ENCODE data around the gene EPHA7.

EPHA7 gene

GRCh38 chr6:93317592-93317991 lies 101.8 kb downstream of the EPHA7 start:
- no peak overlapping the region for H3K4me3 ChIP-seq (ENCODE audit: low read length)
- no peak for DNase-seq (ENCODE audit: low read depth)
- no peak for TF ChIP-seq CTCF (conservative IDR thresholded peaks at IDR 0.05; ENCODE audit: low read depth, low read length)

- no peak overlapping the region for H3K4me3 ChIP-seq (ENCODE audit: low read length)
- TF ChIP-seq CTCF (conservative IDR thresholded peaks at IDR 0.05; ENCODE audit: low read depth, low read length), result no peak
- no peak for DNase-seq (ENCODE audit: low read depth)
Observed at GRCh38 chr6:93307505-93308409, 111.6 kb downstream of the EPHA7 start.

GRCh38 chr6:93305088-93305487 lies 114.3 kb downstream of the EPHA7 start:
- H3K4me3 ChIP-seq (ENCODE audit: low read length), result no peak overlapping the region
- DNase-seq (ENCODE audit: low read depth), result no peak
- no peak for TF ChIP-seq CTCF (conservative IDR thresholded peaks at IDR 0.05; ENCODE audit: low read depth, low read length)

- no peak overlapping the region for H3K4me3 ChIP-seq (ENCODE audit: low read length)
- DNase-seq (ENCODE audit: low read depth), result no peak
- TF ChIP-seq CTCF (conservative IDR thresholded peaks at IDR 0.05; ENCODE audit: low read depth, low read length), result no peak
Observed at GRCh38 chr6:93304505-93304904, 114.9 kb downstream of the EPHA7 start.

GRCh38 chr6:93300661-93301060 lies 118.7 kb downstream of the EPHA7 start:
- TF ChIP-seq CTCF (conservative IDR thresholded peaks at IDR 0.05; ENCODE audit: low read depth, low read length), result no peak
- DNase-seq (ENCODE audit: low read depth), result no peak
- no peak overlapping the region for H3K4me3 ChIP-seq (ENCODE audit: low read length)

- TF ChIP-seq CTCF (conservative IDR thresholded peaks at IDR 0.05; ENCODE audit: low read depth, low read length), result no peak
- H3K4me3 ChIP-seq (ENCODE audit: low read length), result no peak overlapping the region
- DNase-seq (ENCODE audit: low read depth), result no peak
Observed at GRCh38 chr6:93299622-93300021, 119.7 kb downstream of the EPHA7 start.

GRCh38 chr6:93295631-93296030 lies 123.7 kb downstream of the EPHA7 start:
- TF ChIP-seq CTCF (conservative IDR thresholded peaks at IDR 0.05; ENCODE audit: low read depth, low read length), result no peak
- no peak overlapping the region for H3K4me3 ChIP-seq (ENCODE audit: low read length)
- DNase-seq (ENCODE audit: low read depth), result no peak

Data from retinal pigment epithelial cell (primary cell).